ENCODE measurements around the gene PIGV.

The PIGV gene

DNA sequence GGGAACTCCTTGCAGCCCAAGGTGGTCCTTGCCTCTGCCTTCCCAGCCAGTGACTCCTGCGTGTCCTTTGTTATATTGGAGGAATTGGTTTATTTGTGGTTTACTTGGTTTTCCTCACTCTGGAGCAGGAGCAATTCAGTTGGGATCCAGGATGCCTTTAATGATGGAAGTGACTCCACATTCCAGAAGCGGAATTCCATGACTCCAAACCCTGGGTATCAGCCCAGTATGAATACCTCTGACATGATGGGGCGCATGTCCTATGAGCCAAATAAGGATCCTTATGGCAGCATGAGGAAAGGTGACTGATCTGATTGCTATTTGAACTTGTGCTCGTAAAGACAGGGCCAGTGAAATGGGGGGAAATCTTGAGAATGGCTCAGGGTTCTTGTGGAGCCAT lies 15.1 kb upstream of the PIGV start:
- no peak for DNase-seq (ENCODE audit: low read depth in 1 of 2, low spot score in 1 of 2)

DNA sequence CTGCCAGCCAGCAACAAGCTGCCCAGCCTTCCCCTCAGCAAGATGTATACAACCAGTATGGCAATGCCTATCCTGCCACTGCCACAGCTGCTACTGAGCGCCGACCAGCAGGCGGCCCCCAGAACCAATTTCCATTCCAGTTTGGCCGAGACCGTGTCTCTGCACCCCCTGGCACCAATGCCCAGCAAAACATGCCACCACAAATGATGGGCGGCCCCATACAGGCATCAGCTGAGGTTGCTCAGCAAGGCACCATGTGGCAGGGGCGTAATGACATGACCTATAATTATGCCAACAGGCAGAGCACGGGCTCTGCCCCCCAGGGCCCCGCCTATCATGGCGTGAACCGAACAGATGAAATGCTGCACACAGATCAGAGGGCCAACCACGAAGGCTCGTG lies 13.3 kb upstream of the PIGV start:
- no peak for DNase-seq (ENCODE audit: low read depth in 1 of 2, low spot score in 1 of 2)

DNA sequence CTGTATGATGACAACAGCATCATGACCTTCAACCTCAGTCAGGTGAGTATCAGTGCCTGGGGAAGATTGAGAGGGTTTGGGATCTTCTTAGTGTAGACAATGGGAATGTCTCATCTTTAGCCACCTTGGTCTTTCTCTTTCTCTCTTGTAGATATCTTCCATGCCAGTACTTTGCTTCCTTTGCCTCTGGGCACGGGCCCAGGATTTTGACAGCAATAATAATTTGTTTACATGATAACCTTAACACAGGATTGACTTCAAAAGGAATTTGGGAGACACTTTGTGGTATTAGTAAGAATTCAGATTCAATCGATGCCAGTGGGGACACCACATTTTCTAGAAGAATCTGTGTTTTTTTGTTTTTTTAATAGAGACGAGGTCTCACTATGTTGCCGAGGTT lies 12.1 kb upstream of the PIGV start:
- no peak for DNase-seq (ENCODE audit: low read depth in 1 of 2, low spot score in 1 of 2)

DNA sequence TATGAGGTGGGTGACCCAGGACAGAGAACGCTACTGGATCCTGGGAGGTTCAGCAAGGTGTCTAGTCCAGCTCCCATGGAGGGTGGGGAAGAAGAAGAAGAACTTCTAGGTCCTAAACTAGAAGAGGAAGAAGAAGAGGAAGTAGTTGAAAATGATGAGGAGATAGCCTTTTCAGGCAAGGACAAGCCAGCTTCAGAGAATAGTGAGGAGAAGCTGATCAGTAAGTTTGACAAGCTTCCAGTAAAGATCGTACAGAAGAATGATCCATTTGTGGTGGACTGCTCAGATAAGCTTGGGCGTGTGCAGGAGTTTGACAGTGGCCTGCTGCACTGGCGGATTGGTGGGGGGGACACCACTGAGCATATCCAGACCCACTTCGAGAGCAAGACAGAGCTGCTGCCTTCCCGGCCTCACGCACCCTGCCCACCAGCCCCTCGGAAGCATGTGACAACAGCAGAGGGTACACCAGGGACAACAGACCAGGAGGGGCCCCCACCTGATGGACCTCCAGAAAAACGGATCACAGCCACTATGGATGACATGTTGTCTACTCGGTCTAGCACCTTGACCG lies 8.6 kb upstream of the PIGV start:
- no peak for DNase-seq (ENCODE audit: low read depth in 1 of 2, low spot score in 1 of 2)

DNA sequence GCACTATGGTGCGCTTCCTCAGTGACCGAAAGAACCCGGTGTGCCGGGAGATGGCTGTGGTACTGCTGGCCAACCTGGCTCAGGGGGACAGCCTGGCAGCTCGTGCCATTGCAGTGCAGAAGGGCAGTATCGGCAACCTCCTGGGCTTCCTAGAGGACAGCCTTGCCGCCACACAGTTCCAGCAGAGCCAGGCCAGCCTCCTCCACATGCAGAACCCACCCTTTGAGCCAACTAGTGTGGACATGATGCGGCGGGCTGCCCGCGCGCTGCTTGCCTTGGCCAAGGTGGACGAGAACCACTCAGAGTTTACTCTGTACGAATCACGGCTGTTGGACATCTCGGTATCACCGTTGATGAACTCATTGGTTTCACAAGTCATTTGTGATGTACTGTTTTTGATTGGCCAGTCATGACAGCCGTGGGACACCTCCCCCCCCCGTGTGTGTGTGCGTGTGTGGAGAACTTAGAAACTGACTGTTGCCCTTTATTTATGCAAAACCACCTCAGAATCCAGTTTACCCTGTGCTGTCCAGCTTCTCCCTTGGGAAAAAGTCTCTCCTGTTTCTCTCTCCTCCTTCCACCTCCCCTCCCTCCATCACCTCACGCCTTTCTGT lies 7.3 kb upstream of the PIGV start:
- no peak for DNase-seq (ENCODE audit: low read depth in 1 of 2, low spot score in 1 of 2)

DNA sequence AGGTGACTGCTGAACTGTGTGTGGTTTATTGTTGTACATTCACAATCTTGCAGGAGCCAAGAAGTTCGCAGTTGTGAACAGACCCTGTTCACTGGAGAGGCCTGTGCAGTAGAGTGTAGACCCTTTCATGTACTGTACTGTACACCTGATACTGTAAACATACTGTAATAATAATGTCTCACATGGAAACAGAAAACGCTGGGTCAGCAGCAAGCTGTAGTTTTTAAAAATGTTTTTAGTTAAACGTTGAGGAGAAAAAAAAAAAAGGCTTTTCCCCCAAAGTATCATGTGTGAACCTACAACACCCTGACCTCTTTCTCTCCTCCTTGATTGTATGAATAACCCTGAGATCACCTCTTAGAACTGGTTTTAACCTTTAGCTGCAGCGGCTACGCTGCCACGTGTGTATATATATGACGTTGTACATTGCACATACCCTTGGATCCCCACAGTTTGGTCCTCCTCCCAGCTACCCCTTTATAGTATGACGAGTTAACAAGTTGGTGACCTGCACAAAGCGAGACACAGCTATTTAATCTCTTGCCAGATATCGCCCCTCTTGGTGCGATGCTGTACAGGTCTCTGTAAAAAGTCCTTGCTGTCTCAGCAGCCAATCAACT lies 6.4 kb upstream of the PIGV start:
- no peak for DNase-seq (ENCODE audit: low read depth in 1 of 2, low spot score in 1 of 2)

DNA sequence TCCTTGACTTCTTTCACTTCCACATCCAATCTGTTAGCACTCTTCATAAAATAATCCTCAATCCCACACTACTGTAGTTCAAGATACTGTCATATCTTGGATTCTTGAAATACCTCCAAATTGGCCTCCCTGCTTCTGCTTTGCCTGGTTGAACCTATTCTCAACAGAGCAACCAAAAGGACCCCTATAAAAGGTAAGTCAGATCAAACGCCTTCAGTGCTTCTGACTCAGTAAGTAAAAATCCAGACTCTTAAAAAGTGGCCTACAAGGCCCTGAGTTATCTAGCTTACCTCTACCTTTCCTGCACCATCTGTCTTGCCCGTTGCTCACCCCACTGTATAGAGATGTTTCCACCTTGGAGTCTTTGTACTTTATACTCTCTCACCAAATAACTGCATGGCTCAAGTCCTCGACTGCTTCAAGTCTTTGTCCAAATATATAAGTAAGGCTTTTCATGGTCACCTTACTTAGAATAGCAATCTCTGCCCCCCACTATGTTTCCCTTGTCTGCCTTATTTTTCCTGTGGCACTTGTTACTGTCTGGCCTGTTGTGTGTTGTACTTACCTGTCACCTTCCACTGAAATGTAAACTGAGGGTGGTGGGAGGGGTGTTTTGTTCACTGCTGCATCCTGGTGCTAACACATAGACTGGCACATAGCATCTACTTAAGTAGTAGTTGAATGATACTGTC lies 5.1 kb upstream of the PIGV start:
- no peak for DNase-seq (ENCODE audit: low read depth in 1 of 2, low spot score in 1 of 2)

DNA sequence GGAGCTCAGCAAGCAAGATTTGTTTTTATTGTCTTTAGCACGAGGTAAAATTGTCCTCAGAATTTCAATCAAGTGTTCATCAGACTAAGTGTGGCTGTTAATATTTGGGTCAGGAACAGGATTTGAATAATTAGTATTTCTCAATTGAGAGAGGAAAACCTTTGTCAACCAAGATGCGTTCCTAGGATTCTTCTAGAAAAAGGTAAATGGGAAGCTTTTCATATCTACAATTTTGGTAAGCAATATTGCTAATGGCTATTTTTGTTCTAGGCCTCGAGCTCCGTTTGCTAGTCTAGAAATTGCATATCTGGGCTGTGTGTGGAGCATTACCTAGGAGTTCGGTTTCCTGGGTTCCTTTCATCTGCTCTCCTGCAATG lies 4.1 kb upstream of the PIGV start:
- DNase-seq (ENCODE audit: low read depth in 1 of 2, low spot score in 1 of 2), result no peak

DNA sequence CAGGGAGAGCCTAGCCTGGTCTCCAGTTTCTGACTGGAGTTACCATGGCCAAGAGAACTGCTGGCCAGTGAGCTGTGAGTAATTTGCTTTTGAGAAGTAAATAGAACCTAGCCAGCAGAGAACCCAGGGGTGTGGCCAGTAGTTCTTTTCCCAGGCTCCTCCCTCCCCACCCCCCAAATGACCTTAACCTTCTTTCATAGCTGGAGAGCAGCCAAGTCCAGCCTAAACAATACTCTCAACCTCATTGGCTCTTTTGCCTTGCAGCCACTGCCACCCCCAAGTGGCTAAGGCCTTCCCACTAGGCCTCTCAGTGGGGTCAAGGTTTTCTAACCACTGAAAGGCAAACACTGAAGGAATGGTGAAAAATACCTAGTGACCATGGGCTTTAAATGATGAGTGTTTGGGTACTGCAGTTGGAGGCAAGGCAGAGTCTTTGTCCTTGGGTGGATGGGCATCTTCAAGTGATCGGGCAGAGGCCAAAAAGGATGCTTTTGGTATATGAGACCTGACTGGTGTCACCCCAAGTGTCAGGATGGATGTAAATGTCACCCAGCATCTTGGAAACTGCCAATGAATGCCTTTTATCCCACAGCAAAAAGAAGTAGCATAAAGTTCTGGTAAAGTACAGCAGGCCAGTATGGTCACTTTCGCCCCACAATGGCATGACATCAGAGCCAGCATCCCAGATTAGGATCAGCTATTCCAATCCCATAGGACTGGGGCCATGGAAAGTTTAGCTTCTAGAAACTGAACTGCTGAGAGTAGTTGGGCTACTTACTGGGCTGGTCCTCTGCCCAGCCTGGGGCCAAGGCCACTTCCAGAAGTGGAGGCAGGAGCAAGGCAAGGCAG lies 3.5 kb upstream of the PIGV start:
- no peak for DNase-seq (ENCODE audit: low read depth in 1 of 2, low spot score in 1 of 2)

DNA sequence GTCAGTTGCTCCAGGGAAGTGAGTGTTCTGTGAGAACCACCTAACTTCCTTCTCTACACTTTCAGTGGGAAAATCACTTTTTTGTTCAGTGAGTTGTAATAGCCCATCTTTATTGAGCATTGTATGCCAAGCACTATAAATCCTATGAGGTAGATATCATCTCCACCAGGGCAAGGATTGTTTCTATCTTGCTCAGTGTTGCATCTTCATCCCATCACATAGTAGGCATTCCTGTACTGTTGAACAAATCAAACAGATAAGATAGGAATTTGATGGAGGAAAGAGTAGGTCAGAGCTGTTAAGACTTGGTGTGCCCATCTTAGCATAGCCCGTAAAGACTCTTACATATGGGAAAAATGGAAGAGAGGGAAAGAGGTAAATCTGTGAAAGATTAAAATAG lies 2.9 kb upstream of the PIGV start:
- no peak for DNase-seq (ENCODE audit: low read depth in 1 of 2, low spot score in 1 of 2)

DNA sequence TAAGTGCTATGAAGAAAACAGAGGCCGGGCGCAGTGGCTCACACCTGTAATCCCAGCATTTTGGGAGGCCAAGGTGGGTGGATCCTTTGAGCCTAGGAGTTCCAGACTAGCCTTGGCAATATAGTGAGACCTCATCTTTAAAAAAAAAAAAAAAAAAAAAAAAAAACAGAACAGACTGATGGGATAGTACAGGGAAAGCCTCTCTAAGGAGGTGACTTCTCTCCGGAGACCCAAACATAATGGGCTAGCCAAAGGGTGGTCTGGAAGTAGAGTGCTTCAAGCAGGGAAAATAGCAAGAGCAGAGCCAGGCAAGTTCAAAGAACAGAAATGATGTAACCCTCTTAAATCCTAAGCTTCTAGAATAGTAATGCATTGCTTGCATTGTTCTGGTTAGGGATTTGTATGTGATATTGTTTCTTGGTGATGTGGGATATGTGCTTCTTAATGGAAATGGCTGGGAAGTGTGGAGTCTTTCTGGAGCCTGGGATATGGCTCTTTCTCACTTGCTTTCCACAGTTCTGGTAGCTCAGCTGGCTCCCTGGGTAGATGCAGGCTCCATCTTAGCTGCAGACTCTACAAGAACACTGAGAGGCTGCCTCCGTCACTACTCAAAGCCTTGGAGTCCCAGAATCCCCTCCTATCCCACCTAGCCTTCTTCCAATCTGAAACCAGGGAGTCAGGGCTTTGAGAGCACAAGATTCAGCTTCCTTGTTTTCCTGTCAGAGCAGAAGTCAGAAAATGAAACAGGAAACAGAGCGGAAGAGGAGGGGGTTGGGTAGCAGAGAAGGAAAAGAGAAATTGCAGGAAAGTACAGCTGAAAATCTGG lies 1.9 kb upstream of the PIGV start:
- no peak for DNase-seq (ENCODE audit: low read depth in 1 of 2, low spot score in 1 of 2)

DNA sequence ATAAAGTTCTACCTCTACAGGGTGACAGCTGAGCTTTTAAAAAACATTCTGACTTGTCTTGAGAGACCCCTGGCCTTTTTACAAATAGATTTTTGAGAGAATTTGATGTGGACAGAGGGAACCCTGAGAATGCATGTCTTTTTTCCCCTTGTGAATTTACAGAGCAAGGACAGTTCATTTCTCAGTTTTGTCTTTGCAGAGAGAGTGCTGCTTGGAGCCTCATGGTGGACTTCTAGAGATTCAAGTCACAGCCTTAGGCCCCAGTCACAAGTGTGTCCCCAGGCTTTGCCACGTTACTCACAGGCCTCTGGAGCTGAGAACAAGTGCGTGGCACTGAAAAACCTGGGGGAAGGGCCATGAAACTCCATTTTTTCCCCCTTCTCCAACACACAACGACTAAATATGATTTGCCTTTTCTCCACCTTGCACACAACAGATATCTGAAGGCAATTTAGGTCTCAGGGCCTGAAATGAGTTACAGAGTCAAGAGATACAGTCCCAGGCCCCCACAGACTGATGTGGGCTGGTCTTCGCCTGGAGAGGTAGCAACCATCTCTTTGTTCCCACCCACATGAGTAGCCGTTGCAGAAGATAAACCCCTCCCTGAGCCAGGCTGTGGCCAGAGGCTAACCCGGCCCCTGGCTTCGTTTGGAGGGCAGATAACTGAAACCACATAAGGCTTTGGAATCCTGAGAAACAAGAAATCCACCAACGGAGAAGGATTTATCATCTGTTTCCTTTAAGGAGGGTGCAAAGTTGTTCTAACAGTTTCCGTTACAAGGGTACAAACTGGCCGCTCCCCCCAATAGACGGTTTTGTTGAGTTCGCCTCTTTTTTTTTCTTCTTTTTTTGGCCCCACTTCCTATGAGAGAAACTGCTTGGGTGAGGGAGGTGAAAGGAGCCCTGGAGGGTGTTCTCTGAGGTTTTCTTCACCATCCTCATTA lies 1.0 kb upstream of the PIGV start:
- DNase-seq (ENCODE audit: low read depth in 1 of 2, low spot score in 1 of 2), result no peak

DNA sequence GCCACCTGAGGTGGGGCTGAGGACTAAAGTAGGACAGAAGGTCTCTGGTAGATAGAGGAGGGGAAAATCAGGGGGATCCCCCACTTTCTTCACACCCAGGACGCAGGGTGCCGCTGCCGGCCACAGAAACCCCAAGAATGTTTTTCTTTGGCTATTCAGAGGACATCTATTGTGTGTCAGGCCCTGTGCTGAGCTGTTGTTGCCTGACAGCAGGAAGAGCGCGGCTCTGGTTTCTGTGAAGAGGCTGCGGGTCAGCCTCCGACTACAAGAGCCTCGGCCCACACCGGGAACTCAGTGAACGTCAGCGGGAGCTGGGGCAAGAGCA lies 407 bp upstream of the PIGV start:
- DNase-seq (ENCODE audit: low read depth in 1 of 2, low spot score in 1 of 2), result peak in 1 of 2 donors; percentile 49

DNA sequence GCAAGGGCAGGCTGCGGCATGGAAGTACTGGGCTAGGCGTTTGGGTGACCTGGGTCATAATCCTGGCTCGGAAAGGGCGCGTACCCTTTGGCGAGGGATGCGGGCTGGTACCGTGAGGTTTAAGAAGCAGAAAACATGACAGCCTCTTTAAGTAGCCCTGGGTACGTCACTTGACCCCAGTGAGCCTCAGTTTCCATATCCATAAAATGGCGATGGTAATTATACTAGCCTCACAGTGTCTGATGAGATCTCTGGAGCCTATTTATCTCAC lies 700 bp downstream of the PIGV start:
- DNase-seq (ENCODE audit: low read depth in 1 of 2, low spot score in 1 of 2), result no peak

DNA sequence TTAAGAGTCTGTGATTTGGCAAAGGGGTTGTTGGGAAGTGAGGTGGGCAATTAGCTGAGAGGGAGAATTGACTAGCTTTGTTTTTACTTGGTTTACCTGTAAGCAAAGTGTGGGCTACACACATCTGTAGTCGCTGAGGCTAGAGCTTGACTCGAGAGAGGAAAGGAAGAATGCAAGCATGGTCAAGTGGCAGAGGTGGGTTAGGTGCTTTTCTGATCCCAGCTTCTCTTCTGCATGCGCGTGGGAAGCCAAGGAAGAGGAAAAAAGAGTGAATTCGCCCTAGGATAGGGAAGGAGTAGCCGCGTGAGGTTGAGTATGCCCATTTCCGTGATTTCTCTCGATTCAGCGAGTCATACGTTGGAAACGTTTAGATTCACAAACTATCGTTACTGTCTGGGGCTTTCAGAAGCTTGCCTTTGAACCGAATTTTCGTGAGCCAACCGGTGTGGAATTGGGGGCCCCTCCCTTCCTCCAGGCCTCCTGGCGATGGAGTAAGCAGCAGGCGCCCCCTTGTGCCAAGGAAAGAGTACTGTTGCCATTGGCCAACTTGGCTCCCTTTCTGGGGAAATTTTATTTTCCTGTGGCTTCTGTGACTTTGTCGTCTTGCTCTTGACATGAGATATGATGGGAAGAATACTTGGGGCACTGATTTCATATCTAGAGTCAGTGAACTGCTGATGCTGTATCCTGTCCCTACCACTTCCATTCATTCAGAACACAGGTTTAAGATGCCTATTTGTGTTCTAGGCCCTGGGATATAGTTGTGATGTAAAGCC lies 1.3 kb downstream of the PIGV start:
- DNase-seq (ENCODE audit: low read depth in 1 of 2, low spot score in 1 of 2), result peak; percentile 67 to 76

DNA sequence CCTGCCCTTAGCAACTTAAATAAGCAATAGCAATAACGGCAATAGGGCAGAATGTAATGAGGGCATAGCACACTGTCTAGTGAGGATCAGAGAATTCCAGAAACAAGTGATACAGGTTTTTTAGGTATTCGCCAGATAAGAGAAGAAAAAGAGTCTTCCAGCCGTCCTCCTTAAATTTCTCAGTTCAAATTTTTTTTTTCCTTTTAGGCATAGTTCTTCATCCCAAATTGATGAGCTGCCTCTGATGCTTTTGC lies 1.8 kb downstream of the PIGV start:
- DNase-seq (ENCODE audit: low read depth in 1 of 2, low spot score in 1 of 2), result no peak

DNA sequence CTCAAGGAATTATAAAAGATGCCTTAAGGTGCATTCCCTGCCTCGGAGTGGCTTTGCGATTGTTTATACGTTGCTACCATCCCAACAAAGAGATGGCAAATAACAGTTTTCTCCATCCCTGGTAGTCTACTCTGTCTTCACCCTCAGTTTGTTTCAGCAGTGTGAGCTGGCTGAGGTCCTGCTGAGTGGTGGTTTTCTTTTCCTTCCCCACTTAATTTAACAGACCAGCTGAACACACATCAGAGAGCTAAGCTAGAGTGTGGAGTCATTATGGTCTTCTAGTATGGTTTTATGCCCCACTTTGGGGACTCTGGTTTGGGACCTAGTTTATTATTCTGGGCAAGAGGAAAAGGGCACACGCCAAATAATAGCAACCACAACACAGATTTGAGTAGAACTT lies 2.2 kb downstream of the PIGV start:
- no peak for DNase-seq (ENCODE audit: low read depth in 1 of 2, low spot score in 1 of 2)

DNA sequence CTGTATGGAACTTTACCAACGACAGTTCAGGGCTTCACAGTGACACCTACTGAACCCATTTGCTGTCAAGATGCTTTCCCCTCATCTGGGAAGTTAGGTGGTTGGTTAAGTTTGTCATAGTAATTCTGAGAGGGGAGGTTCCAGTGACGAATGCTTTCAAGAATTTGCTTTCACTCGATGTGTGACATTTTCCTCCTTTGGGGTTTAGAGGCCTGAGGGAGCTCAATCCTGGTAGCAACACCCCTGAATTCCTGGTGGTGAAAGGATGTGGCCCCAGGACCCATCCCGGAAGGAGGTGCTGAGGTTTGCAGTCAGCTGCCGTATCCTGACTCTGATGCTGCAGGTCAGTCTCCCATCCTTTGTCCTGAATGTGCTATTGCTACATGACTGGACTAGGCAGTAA lies 2.8 kb downstream of the PIGV start:
- no peak for DNase-seq (ENCODE audit: low read depth in 1 of 2, low spot score in 1 of 2)

DNA sequence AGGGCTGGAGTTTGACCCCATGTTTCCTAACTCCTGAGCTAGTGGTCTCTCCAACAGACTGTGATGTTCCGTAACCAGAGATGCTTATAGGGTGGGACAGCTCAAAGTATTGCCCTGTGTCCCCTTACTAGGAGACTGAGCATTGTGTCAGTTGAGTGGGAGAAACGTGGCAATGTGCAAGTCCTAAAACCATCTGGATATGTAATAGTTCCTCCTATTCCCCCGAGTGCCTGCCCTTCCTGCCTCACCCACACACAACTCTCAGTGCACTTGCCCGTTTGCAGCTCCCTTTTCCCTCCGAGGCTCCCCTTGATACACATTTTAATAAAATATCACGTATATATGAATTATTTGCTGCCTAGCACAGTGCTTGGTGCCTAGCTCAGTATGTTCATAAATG lies 3.4 kb downstream of the PIGV start:
- DNase-seq (ENCODE audit: low read depth in 1 of 2, low spot score in 1 of 2), result no peak

DNA sequence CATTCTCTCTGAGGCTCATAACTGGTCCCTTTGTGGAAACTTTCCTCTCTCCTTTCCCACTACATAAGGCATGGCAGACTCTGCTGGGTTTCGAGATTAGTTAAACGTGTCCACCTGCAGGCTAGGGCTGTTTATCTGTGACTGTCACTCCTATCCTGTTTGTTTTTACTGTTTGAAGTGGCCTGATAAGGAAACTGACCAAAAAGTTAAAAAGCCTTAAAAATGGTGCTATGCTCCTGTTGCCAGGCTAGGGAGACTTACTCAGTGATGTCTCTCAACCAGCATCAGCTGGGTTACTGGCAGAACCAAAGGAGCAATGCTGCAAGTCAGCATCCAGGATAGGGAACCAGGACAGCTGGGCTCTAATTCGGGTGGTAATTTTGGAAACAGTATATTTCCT lies 3.9 kb downstream of the PIGV start:
- no peak for DNase-seq (ENCODE audit: low read depth in 1 of 2, low spot score in 1 of 2)
